K562 (cell line): ENCODE results near the gene CDK4. TPM values are rescaled to one million over a fixed set of nuclear protein-coding genes. Genes with fewer than 3 reads are reported as not detected.

Source experiments
- BCOR ChIP-seq: fragments of 450-650 bp; IDR thresholded peaks from 2 replicates; pipeline ENCODE4 v1.6.1; 2016
- E2F8 ChIP-seq: fragments of 450-650 bp; IDR thresholded peaks from 2 replicates; pipeline ENCODE4 v1.7.1; 2018; ENCODE audit warnings: mild to moderate bottlenecking, low read depth; ENCODE audit not compliant: partially characterized antibody
- ERF ChIP-seq: fragments of 450-650 bp; formaldehyde crosslinking; IDR thresholded peaks from 2 replicates; pipeline ENCODE4 v1.4.0; 2020; ENCODE audit warnings: mild to moderate bottlenecking, mixed read lengths
- NFIX ChIP-seq: fragments of 250-450 bp; sonication (Bioruptor Pico); IDR thresholded peaks from 2 replicates; pipeline ENCODE4 v1.4.0; 2020; ENCODE audit warnings: low read depth, mild to moderate bottlenecking, moderate library complexity
- RFX7 ChIP-seq: fragments of 250-450 bp; sonication (Bioruptor Pico); IDR thresholded peaks from 2 replicates; pipeline ENCODE4 v1.5.1; 2021; ENCODE audit warnings: mild to moderate bottlenecking
- SMAD3 ChIP-seq: fragments of 450-650 bp; formaldehyde crosslinking; conservative IDR thresholded peaks from 2 replicates; pipeline ENCODE4 v1.4.0; 2020; ENCODE audit warnings: mild to moderate bottlenecking
- VEZF1 ChIP-seq: fragments of 200-800 bp; sonication (Bioruptor generic); IDR thresholded peaks from 2 replicates; pipeline ENCODE4 v1.6.1; 2017; ENCODE audit warnings: missing genetic modification characterization, missing compliant biosample characterization
- ZBTB5 ChIP-seq: fragments of 450-650 bp; IDR thresholded peaks from 2 replicates; pipeline ENCODE4 v1.6.1; 2017; ENCODE audit warnings: antibody characterized with exemption
- ZNF407 ChIP-seq: fragments of 450-650 bp; IDR thresholded peaks from 2 replicates; pipeline ENCODE4 v1.6.1; 2016; ENCODE audit warnings: low read depth
- polyA plus RNA-seq, 8 experiments: library from polyadenylated mRNA; depleted of rRNA in 4 of 8; stranded (reverse) in 5 of 8; unstranded in 3 of 8; fragments of >200 nt; fragmentation: Nextera tagmentation in 2 of 8; fragmentation: Illumina TruSeq in 1 of 8; extraction: Ambion mirVana in 2 of 8; extraction: Trizol in 1 of 8; gene quantifications; 2 replicates each; pipeline versions ENCODE4 v1.2.1 to v1.2.3, GENCODE V29; 2011 to 2014; ENCODE audit warnings: inconsistent platforms in 1 of 8, missing spikeins in 1 of 8
- total RNA-seq, 7 experiments: library from RNA; depleted of rRNA in 6 of 7; stranded (reverse); fragments of >200 nt in 6 of 7; fragmentation: Illumina TruSeq in 2 of 7; extraction: Trizol in 2 of 7; gene quantifications; 2 replicates each; pipeline versions ENCODE4 v1.2.1 to v1.2.3, GENCODE V29; 2011 to 2021; ENCODE audit warnings: low replicate concordance in 1 of 7

CDK4 gene
- total and polyA plus RNA-seq, 9 of the 15 experiments (the other 6 are each of a cell fraction or from before 2014, with no cell fraction given): 37.8 to 436 (median 238) TPM

GRCh38 chr12:57751788-57752667, at the start of gene CDK4 (continued):
- TF ChIP-seq ZNF407 (peak; percentile 49; the same call in 1 of the 2 replicates), ERF (CRISPR knock-in tag) (no peak), RFX7 (CRISPR knock-in tag) (no peak), NFIX (CRISPR knock-in tag) (no peak), VEZF1 (CRISPR knock-in tag) (peak; percentile 99), SMAD3 (no peak), E2F8 (peak; percentile 84), BCOR (peak; percentile 5; the same call in 1 of the 2 replicates), ZBTB5 (0 out of 2 replicates have a peak, but pooled peaks have one; percentile 61)
